HG02840 (cell line): Measurements from ENCODE around the gene KEAP1.

Experiments
- ATAC-seq: cut with Tn5 transposase; IDR thresholded peaks from one replicate; pipeline ENCODE4 v1.9.1; 2021; ENCODE audit warnings: mild to moderate bottlenecking, moderate library complexity, moderate number of reproducible peaks; ENCODE audit not compliant: unreplicated experiment, low FRiP score

Gene KEAP1

DNA sequence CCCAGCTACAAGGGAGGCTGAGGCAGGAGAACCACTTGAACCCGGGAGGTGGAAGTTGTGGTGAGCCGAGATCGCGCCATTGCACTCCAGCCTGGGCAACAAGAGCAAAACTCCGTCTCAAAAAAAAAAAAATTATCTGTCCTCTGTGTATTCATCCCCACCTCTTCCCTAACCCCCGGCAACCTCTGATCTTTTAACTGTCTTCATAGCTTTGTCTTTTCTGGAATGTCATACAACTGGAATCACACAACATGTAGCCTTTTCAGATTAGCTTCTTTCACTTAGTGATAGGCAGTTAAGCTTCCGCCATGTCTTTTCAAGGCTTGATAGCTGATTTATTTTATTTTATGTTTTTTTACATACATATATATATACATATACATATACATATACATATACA is 22.5 kb upstream of the KEAP1 start:
- ATAC-seq: no peak

DNA sequence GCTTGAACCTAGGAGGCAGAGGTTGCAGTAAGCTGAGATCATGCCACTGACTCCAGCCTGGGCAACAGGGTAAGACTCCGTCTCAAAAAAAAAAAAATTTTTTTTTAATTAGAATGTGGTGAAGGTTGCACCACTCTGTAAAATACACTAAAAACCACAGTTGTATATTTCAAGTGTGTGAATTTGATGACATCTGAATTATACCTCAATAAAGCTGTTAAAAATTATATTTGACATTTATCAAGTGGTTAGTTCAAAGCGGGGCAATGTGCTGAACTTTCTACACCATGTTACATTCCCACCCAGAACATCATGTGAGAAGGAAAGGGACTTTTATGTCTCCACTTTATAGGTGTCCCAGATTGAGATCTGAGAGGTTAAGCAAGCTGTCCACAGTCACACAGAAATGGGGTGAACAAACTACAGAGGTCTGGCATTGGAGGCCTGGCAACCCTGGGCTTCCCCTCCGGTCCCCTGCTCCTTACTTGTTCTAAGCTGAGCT is 20.0 kb upstream of the KEAP1 start:
- no peak for ATAC-seq

DNA sequence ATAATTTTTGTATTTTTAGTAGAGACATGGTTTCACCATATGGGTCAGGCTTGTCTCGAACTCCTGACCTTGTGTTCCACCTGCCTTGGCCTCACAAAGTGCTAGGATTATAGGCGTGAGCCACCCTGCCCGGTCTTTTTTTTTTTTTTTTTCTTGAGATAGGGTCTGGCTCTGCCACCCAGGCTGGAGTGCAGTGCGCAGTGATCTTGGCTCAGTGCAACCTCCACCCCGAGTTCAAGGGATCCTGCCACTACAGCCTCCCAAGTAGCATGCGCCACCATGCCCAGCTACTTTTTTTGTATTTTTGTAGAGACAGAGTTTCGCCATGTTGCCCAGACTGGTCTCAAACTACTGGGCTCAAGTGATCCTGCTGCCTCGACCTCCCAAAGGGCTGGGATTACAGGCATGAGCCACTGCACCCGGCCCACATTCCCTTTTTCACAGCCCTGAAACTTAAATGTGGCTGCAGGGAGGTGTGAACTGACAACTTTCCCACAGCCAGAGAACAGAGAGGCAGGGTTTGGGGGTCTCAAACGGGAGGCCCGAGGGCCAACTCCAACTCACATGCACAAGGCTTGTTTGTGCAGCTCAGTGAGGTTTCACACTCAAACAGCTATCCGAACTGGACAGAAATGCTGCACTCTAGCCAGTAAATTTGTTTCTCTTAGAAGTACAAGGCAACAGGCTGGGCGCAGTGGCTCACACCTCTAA is 18.5 kb upstream of the KEAP1 start:
- no peak for ATAC-seq

DNA sequence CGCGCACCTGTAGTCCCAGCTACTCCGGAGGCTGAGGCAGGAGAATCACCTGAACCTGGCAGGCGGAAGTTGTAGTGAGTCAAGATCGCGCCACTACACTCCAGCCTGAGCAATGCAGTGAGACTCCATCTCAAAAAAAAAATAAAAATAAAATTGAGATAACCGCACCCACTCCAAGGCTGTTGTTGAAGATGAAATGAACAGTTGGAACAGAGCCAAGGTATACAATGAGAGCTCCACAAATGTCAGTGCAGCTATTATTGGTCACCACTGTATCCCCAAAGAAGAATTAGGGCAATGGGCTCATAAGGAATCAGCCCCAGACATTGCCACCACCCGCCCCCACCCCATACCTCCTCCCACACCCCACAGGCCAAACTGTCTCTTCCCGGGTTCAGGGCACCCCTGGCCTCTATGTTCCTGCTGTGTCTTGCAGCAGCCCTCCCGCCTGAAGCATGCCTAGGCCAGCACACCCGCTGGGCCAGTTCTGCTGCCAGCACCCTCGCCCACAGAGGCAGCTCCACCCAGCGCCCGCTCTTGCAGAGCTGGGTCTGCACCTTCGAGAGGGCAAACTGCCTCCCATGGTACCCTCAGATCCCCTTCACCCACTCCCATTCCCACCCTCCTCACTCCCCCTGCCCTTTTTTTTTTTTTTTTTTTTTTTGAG is 17.6 kb upstream of the KEAP1 start:
- no peak for ATAC-seq

DNA sequence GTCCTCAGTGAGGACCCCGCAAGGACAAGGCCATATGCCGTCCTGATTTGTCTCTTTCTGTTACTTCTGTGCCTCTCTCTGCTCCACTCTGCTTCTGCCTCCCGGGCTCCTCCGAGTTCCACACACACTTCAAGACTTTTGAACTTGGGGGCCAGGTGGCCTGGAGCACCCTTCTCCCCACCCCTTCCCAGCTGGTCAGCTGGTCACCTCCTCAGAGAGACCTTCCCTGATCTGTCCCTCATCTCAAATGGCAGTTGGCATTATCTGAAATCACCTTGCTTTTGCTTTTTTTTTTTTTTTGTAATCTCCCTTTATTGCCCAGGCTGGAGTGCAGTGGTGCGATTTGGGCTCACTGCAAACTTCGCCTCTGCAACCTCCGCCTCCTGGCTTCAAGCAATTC is 16.3 kb upstream of the KEAP1 start:
- ATAC-seq: no peak

DNA sequence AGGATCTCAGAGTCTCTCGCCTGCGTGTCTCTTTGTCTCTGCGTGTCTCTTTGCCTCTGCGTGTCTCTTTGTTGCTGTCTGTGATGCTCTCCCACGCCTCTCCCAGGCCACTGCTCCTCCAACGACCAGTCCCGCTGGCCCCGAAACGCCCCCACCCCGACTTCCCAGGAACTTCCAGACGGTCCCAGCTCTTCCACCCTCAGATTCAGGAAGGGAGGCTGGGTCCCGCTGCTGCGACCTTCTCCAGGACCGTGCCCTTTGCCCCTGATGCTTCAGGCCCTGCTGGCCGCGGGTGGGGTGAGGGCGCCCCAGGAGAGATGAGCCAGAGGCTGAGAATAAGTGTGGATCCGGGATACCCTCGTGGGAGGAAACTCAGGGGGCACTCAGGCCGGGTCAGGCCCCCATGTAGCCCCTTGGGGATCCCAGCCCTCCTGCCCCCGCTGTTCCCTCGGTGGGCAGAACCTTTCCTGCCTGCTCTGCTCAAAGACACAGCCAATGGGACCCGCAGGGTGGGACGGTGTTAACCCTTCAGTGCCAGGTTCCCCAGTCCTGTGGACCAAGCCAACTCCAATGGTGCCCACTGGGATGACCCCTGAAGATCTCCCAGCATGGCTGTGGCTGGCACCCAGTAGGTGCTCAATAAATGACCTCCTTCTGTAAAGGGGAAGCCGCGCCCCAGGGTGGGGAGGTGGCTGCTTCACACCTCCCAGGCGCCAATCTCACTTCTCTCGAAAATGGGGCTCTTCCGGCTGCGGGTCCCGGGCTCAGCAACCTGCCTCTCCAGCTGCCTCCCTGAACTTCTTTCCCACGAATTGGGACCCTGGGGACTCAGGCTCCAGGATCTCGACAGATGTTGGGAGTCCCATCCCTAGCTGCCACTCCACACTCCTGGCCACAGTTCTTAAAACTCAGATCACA is 15.5 kb upstream of the KEAP1 start:
- no peak for ATAC-seq

DNA sequence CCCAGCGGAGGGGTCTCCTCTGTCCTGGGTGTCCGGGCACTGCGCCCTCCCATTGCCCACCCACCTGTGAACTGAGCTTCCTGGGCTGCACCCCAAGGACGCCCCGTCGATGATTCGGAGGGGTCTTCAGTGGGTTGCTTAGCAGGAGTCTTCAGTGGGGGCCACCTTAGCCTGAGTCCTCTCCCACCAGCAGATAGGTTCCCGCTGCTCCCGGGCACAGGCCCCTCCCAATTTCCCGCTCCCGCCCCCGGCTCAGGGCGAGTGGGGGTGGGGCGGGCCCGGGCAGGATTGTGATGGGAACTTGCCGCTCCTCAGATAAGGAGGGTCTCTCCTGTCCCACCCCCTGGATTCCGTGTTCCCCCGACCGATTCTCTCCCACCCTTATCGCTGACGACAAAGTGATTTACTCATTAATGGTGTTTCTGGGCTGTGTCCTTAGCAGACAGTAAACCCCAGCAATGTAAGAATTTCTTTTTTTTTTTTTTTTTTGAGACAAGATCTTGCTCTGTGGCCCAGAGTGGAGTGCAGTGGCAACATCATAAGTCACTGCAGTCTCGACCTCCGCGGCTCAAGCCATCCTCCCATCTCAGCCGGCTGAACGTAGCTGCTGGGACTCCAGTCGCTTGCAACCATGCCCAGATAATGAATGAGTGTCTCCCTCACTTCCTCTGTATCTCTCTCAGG is 14.7 kb upstream of the KEAP1 start:
- ATAC-seq: no peak

DNA sequence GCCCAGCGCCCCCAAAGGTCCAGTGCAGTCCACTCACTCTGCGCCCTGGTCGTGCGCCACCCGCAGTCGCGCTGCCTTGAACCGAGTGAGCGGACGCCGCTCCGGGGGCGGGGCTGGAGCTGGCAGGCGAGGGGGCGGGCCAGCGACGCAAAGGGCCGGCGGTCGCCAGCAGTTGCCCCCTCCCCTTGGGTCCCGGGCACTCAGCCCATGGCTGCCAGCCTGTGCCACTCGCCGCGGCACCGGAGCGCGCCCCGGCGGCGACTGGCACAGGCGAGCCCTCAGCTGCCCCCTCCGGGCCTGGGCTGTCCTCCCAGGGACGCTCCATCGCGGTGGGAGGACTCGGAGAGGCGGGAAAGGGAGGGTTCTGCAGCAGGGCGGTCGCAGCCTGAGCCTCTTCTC is 14.2 kb upstream of the KEAP1 start, which contains the start of gene S1PR5:
Gene S1PR5, minus strand, starts transcription at position 87 of the 399 bp plus-strand sequence. CDS start 2,436 bp downstream, outside the sequence.
- no peak for ATAC-seq

DNA sequence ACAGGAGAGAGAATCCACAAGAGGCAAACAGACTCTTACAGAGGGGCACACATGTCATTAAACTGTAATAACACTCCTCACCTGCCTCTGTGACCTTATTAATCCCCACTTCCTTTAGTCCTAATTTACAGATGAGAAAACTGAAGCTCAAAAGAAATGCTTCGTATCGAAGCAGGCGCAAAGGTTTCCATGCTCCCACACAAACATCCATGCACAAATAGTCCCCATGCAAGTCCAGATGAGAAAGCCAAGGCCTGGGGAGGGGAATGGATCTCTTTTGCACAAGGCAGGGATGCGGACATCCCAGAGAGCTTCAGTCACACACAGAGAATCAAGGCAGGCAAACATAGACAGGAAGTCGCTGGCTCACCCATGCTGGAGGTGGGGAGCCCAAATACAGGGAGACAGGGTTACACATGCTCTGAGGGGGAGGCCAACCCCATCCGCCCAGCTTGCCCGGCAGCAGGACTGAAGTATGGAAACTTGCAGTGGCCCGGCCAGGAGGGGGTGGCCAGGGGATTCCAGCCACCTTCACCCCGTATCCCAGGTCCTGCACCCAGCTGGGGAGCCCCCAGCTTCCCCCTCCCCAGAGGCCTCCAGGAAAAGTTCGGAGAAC is 13.6 kb upstream of the KEAP1 start:
- ATAC-seq: no peak

DNA sequence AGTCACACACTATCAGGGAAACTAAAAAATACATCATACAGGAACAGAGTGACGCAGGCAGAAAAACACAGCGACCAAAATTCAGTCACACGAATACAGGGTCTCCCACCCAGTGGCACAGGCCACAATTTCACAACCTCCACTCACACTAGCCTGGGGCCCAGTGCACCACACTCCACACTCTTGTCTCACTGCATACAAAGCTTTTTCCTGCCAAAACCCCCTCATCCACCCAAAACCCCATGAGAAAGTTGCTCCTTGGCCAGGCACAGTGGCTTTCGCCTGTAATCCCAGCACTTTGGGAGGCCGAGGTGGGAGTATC is 12.9 kb upstream of the KEAP1 start:
- ATAC-seq: no peak

DNA sequence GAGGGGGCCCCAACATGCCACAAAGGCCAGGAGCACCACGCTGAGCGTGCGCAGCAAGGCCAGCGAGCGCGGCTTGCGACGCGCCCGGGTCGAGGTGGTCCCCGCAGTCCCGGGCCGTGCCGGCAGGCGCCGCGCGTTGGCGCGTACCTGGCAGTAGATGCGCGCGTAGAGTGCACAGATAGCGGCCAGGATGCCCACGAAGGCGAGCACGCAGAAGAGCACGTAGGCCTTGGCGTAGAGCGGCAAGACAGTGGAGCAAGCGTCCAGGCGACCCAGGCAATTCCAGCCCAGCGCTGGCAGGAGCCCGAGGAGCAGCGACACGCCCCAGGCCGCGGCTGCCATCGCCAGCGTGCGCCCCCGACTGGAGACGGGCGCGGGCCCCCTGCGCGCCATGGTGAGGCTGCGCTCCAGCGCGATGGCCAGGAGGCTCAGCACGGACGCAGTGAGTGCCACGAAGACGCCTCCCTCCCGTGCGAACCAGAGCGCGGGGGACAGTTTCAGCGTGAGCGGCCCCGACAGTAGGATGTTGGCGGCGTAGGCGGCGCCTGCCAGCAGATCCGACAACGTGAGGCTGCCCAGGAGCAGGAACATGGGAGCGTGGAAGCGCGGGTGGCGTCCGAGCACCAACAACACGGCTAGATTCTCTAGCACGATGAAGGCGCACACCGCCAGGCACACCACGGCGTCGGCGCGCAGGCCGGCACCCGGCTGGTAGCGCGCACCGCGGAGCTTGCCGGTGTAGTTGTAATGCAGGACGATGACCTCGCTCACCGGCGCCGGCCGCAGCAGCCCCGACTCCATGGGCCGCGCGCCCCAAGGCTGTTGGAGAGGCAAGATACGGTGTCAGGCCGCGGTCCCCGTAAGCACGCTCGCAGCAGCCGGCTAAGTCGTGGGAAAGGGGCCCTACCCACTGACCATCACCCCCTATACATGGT is 11.3 kb upstream of the KEAP1 start:
- ATAC-seq: no peak

DNA sequence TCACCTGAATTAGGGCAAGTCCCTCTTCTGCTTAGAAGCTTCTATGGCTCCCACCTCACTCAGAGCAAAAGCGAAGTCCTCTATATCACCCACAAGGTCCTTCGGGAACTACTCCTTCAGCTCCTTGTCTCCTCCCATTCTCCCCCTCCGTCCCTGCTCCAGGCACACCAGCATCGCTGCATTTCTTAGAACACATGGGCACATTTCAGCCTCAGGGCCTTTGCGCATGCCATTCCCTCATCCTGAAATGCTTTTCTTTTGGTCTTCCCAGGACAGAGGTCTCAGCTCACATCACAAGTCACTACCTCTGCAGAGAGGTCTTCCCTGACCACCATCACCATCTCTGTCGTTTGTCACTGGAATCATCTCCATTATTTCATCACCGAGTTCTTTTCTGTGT is 10.1 kb upstream of the KEAP1 start:
- no peak for ATAC-seq

DNA sequence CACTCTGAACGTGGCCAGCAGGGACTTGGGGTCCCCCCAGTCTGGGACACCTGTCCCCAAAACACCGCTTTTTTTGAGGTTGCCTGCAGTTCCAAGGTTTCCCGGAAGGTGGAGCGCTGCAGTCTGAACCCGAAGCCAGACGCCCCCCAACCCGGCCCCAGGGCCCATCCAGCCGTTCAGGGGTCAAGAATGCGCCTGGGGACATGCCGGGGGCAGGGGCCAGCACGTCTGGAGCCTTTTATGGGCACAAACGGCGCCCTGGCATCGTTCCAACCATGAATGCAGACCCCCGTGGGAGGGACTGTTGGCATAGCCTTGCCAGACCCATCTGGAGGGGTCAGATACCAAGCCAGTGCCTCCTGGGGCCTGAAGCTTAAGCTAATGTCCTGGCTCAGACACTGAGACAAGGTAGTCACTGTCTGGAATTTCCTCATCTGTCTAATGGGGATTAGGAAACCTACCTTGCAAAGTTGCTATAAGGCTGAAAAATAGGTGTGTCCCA is 7.2 kb upstream of the KEAP1 start:
- ATAC-seq: no peak

DNA sequence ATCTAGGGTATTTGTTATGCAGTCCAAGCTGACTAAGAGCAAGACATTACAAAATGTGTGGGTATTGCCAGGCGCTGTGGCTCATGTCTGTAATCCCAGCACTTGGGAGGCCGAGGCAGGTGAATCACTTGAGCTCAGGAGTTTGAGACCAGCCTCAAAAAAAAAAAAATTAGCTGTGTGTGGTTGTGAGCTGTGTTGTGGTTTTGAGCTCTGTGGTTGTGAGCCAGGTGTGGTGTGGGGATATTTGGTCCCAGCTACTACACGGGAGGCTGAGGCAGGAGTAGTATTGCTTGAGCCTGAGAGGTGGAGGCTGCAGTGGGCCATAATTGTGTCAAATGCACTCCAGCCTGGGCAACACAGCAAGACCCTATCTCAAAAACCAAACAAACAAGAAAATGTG is 5.6 kb upstream of the KEAP1 start:
- ATAC-seq: no peak

DNA sequence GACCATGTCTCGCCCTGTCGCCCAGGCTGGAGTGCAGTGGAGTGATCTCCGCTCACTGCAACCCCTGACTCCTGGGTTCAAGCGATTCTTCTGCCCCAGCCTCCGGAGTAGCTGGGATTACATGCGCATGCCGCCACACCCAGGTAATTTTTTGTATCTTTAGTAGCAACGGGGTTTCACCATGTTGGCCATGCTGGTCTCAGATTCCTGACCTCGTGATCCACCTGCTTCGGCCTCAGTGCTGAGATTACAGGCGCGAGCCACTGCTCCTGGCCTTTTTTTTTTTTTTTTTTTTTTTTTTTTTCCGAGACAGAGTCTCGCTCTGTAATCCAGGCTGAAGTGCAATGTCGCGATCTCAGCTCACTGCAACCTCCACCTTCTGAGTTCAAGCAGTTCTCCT is 4.9 kb upstream of the KEAP1 start:
- ATAC-seq: no peak

DNA sequence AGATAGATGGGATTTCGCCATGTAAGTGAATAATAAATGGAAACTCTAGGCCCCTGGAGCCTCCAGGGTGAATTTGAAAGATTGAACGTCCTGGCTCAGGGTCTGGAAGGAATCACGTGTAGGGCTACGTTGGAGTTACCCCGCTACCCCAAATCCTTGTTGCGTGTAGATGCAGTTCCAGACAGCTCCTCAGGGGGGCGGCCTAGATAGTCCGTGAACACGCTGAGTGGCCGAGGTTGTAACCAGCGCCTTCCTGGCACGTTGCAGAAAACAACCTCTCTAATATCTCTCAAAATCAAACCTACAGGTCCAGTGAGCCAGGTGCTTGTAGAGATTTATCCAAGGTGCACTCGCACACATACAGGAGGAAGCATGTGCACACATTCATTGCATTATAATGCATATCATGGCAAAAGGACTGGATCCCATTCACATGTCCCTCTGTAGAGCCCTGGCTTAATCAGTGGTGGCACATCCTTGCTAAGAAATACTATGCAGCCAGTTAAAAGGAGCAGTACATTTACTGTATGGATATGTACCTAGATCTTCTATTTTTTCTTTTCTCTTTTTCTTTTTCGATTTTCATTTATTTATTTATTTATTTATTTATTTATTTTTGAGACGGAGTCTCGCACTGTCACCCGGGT is 2.5 kb upstream of the KEAP1 start:
- no peak for ATAC-seq

DNA sequence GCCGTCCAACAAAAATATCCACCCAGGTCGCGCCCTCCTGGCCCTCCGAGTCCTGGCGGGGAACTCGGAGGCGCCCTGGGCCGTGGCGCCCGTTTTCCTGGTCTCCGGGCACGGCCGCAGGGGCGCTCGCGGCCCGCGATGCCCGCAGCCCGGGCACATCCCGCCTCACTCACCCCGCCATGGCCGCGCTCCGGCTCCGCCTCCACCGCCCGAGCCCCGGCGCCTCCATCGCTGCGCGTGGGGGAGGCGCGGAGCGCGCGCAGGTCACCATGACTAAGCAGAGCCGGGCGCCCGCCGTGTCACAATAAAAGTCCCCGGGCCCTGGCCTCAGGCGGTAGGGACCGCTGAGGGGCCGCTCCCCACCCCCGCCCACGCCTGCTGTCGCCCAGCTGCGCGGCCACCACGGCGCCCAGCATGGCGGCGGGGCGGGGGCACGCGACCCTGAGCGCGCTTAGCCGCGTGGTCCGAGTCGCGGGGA is 593 bp downstream of the KEAP1 start:
- peak; percentile 81 for ATAC-seq

DNA sequence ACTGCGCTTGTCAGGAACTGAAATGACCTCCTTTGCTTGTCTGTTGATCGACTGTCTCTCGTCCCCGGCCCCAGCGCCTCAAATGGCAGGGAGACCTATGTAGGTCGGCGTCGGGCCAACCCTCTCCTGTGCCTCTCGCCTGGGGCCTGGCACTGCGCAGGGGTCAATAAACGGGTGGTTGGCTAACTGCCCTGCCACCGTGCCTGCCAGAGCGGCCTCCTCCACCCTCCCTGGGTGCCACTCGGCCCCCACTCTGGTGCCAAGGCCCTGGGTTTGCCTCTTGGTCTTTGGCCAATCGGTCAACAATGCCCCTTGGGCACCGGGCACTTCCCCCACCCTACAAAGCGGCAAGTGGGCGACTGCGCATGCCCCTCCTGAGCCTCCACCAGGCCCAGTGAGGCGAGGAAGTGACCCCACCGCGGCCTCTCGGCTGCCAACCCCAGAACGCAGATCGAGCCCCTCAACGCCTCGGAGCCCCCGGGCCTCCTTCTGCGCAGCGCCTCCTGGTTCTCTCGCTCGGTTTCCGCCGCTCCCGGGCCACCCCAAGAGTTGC is 1.1 kb downstream of the KEAP1 start:
- peak; percentile 44 for ATAC-seq
